ENCODE data around the gene THPO.
A peak's percentile ranks its signal among the peaks of the same experiment; 100 is the strongest.

Gene THPO

GRCh38 chr3:184354754-184355153, 23.3 kb downstream of the THPO start:
- Histone ChIP-seq H2AFZ (ENCODE audit: low read length) (no peak overlapping the region), H2BK120ac (ENCODE audit: low read depth, low read length) (no peak overlapping the region), H4K91ac (ENCODE audit: low read depth, low read length, poor library complexity) (no peak overlapping the region), H3K9me3 (replicated peaks in 1 of 2; ENCODE audit: control insufficient read depth in 2 of 2, insufficient read depth in 1 of 2, low read depth in 1 of 2, low read length in 2 of 2) (no peaks in the 10 kb centered on the region), H4K8ac (ENCODE audit: low read depth, low read length) (no peak overlapping the region), H3K36me3 (replicated peaks in 1 of 2; ENCODE audit: control insufficient read depth in 2 of 2, insufficient read depth in 2 of 2, low read length in 2 of 2) (peaks cover 72 to 88% of the 10 kb centered on the region in 2 donors), H2AK5ac (ENCODE audit: low read depth, low read length) (peak overlapping the region; percentile 11), H3K4me1 (ENCODE audit: control insufficient read depth in 2 of 2, insufficient read depth in 1 of 2, low read depth in 1 of 2, low read length in 2 of 2) (peaks cover 8 to 20% of the 10 kb centered on the region in 2 donors), H3K14ac (ENCODE audit: low read length) (no peak overlapping the region), H3K4me2 (ENCODE audit: insufficient read depth, low read length, poor library complexity, severe bottlenecking) (no peak overlapping the region), H2BK12ac (ENCODE audit: low read length) (no peak overlapping the region), H3K4me3 (ENCODE audit: low read length in 2 of 2) (no peak overlapping the region), H3K4ac (ENCODE audit: low read length) (no peak overlapping the region), H3K79me1 (ENCODE audit: low read depth, low read length) (peaks cover 10% of the 10 kb centered on the region), H3K27me3 (ENCODE audit: control insufficient read depth in 3 of 3, insufficient read depth in 3 of 3, low read depth in 1 of 3, low read length in 3 of 3) (no peaks in the 10 kb centered on the region), H3K18ac (ENCODE audit: low read length) (peak overlapping the region; percentile 81), H2BK5ac (ENCODE audit: low read length) (peak overlapping the region; percentile 16), H3K9ac (ENCODE audit: low read depth, low read length, poor library complexity) (peak overlapping the region; percentile 54), H3K23ac (ENCODE audit: low read depth, low read length, poor library complexity) (no peak overlapping the region), H2BK15ac (ENCODE audit: low read length) (peak overlapping the region; percentile 31), H3K27ac (replicated peaks; ENCODE audit: low read length) (no peak overlapping the region)
- WGBS, 2 donors (ENCODE audit: extremely low coverage in 2 of 2, insufficient read length in 2 of 2, insufficient replicate concordance in 1 of 2) = no CpG with 5 or more reads among the region's 8 CpGs
- no peak for DNase-seq (ENCODE audit: low spot score)

DNA sequence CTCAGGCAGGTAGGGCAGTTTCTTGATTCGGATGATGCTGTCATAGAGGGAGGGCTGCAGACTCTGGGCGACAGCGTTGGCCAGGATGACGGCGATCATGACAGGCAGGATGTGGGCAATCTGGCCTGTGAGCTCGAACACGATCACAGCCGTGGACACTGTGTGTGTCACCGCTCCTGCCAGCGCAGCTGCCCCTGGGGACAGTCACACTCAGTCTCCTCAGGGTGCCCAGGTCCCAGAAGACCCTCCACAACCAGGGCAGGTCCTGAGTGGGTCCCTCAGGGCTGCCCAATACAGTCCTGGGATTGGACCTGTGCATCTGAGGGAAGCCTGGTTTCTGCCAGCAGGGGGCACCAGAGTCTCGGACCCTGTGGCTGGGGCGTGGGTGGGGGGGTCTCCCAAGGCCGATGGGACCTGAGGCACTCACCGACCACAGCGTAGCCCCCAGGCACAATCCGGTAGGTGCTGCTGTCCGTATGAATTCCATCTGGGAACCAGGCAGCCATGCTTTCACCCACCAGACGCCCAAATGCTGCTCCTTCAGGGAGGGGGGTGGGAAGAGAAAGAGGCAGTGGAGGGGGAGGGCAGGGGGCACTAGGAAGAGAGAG, 23.8 kb downstream of the THPO start:
- H3K79me1 ChIP-seq (ENCODE audit: low read depth, low read length) = peaks cover 10% of the 10 kb centered on the region
- no peak for DNase-seq (ENCODE audit: low spot score)
- peak overlapping the region; percentile 89 for H3K23ac ChIP-seq (ENCODE audit: low read depth, low read length, poor library complexity)
- no peak overlapping the region for H3K4ac ChIP-seq (ENCODE audit: low read length)
- peak overlapping the region; percentile 16 for H2BK5ac ChIP-seq (ENCODE audit: low read length)
- H2AFZ ChIP-seq (ENCODE audit: low read length) = no peak overlapping the region
- H3K27ac ChIP-seq (replicated peaks; ENCODE audit: low read length) = no peak overlapping the region
- peaks cover 6 to 15% of the 10 kb centered on the region in 2 donors for H3K4me1 ChIP-seq (ENCODE audit: control insufficient read depth in 2 of 2, insufficient read depth in 1 of 2, low read depth in 1 of 2, low read length in 2 of 2)
- H4K91ac ChIP-seq (ENCODE audit: low read depth, low read length, poor library complexity) = no peak overlapping the region
- H2BK15ac ChIP-seq (ENCODE audit: low read length) = peak overlapping the region; percentile 73
- peak overlapping the region; percentile 86 for H2AK5ac ChIP-seq (ENCODE audit: low read depth, low read length)
- no peaks in the 10 kb centered on the region for H3K27me3 ChIP-seq (ENCODE audit: control insufficient read depth in 3 of 3, insufficient read depth in 3 of 3, low read depth in 1 of 3, low read length in 3 of 3)
- peak overlapping the region; percentile 63 for H3K9ac ChIP-seq (ENCODE audit: low read depth, low read length, poor library complexity)
- H3K18ac ChIP-seq (ENCODE audit: low read length) = peak overlapping the region; percentile 85
- no peak overlapping the region for H3K4me2 ChIP-seq (ENCODE audit: insufficient read depth, low read length, poor library complexity, severe bottlenecking)
- no peak overlapping the region for H3K14ac ChIP-seq (ENCODE audit: low read length)
- H3K4me3 ChIP-seq (ENCODE audit: low read length in 2 of 2) = no peak overlapping the region
- no CpG with 5 or more reads among the region's 18 CpGs for WGBS, 2 donors (ENCODE audit: extremely low coverage in 2 of 2, insufficient read length in 2 of 2, insufficient replicate concordance in 1 of 2)
- no peak overlapping the region for H2BK12ac ChIP-seq (ENCODE audit: low read length)
- H2BK120ac ChIP-seq (ENCODE audit: low read depth, low read length) = no peak overlapping the region
- H4K8ac ChIP-seq (ENCODE audit: low read depth, low read length) = no peak overlapping the region
- H3K36me3 ChIP-seq (replicated peaks in 1 of 2; ENCODE audit: control insufficient read depth in 2 of 2, insufficient read depth in 2 of 2, low read length in 2 of 2) = peaks cover 72 to 92% of the 10 kb centered on the region in 2 donors
- H3K9me3 ChIP-seq (replicated peaks in 1 of 2; ENCODE audit: control insufficient read depth in 2 of 2, insufficient read depth in 1 of 2, low read depth in 1 of 2, low read length in 2 of 2) = no peaks in the 10 kb centered on the region

GRCh38 chr3:184353546-184353941, 24.5 kb downstream of the THPO start:
- no peaks in the 10 kb centered on the region for H3K27me3 ChIP-seq (ENCODE audit: control insufficient read depth in 3 of 3, insufficient read depth in 3 of 3, low read depth in 1 of 3, low read length in 3 of 3)
- no CpG with 5 or more reads among the region's 11 CpGs for WGBS, 2 donors (ENCODE audit: extremely low coverage in 2 of 2, insufficient read length in 2 of 2, insufficient replicate concordance in 1 of 2)
- no peak overlapping the region for H2BK5ac ChIP-seq (ENCODE audit: low read length)
- H2AFZ ChIP-seq (ENCODE audit: low read length) = no peak overlapping the region
- H2BK120ac ChIP-seq (ENCODE audit: low read depth, low read length) = no peak overlapping the region
- no peak overlapping the region for H3K4me2 ChIP-seq (ENCODE audit: insufficient read depth, low read length, poor library complexity, severe bottlenecking)
- no peaks in the 10 kb centered on the region for H3K9me3 ChIP-seq (replicated peaks in 1 of 2; ENCODE audit: control insufficient read depth in 2 of 2, insufficient read depth in 1 of 2, low read depth in 1 of 2, low read length in 2 of 2)
- no peak overlapping the region for H3K4me3 ChIP-seq (ENCODE audit: low read length in 2 of 2)
- H3K14ac ChIP-seq (ENCODE audit: low read length) = no peak overlapping the region
- H3K9ac ChIP-seq (ENCODE audit: low read depth, low read length, poor library complexity) = no peak overlapping the region
- no peak overlapping the region for H4K8ac ChIP-seq (ENCODE audit: low read depth, low read length)
- H2AK5ac ChIP-seq (ENCODE audit: low read depth, low read length) = peak overlapping the region; percentile 86
- peaks cover 5% of the 10 kb centered on the region for H3K79me1 ChIP-seq (ENCODE audit: low read depth, low read length)
- H2BK15ac ChIP-seq (ENCODE audit: low read length) = peak overlapping the region; percentile 73
- no peak overlapping the region for H3K4ac ChIP-seq (ENCODE audit: low read length)
- H3K18ac ChIP-seq (ENCODE audit: low read length) = no peak overlapping the region
- H3K27ac ChIP-seq (replicated peaks; ENCODE audit: low read length) = no peak overlapping the region
- peak overlapping the region; percentile 75 for H3K23ac ChIP-seq (ENCODE audit: low read depth, low read length, poor library complexity)
- peaks cover 69 to 92% of the 10 kb centered on the region in 2 donors for H3K36me3 ChIP-seq (replicated peaks in 1 of 2; ENCODE audit: control insufficient read depth in 2 of 2, insufficient read depth in 2 of 2, low read length in 2 of 2)
- H2BK12ac ChIP-seq (ENCODE audit: low read length) = no peak overlapping the region
- no peak for DNase-seq (ENCODE audit: low spot score)
- H3K4me1 ChIP-seq (ENCODE audit: control insufficient read depth in 2 of 2, insufficient read depth in 1 of 2, low read depth in 1 of 2, low read length in 2 of 2) = peaks cover 6 to 8% of the 10 kb centered on the region in 2 donors
- H4K91ac ChIP-seq (ENCODE audit: low read depth, low read length, poor library complexity) = no peak overlapping the region

- no peak overlapping the region for H2AFZ ChIP-seq (ENCODE audit: low read length)
- no peak overlapping the region for H4K8ac ChIP-seq (ENCODE audit: low read depth, low read length)
- H3K36me3 ChIP-seq (replicated peaks in 1 of 2; ENCODE audit: control insufficient read depth in 2 of 2, insufficient read depth in 2 of 2, low read length in 2 of 2) = peaks cover 63 to 92% of the 10 kb centered on the region in 2 donors
- no peak overlapping the region for H3K4ac ChIP-seq (ENCODE audit: low read length)
- no peak overlapping the region for H3K9ac ChIP-seq (ENCODE audit: low read depth, low read length, poor library complexity)
- peaks cover 4% of the 10 kb centered on the region for H3K79me1 ChIP-seq (ENCODE audit: low read depth, low read length)
- H3K18ac ChIP-seq (ENCODE audit: low read length) = no peak overlapping the region
- no peaks in the 10 kb centered on the region for H3K27me3 ChIP-seq (ENCODE audit: control insufficient read depth in 3 of 3, insufficient read depth in 3 of 3, low read depth in 1 of 3, low read length in 3 of 3)
- H2AK5ac ChIP-seq (ENCODE audit: low read depth, low read length) = no peak overlapping the region
- no peak overlapping the region for H3K4me3 ChIP-seq (ENCODE audit: low read length in 2 of 2)
- no peak overlapping the region for H4K91ac ChIP-seq (ENCODE audit: low read depth, low read length, poor library complexity)
- H3K4me1 ChIP-seq (ENCODE audit: control insufficient read depth in 2 of 2, insufficient read depth in 1 of 2, low read depth in 1 of 2, low read length in 2 of 2) = peaks cover 6 to 7% of the 10 kb centered on the region in 2 donors
- H3K9me3 ChIP-seq (replicated peaks in 1 of 2; ENCODE audit: control insufficient read depth in 2 of 2, insufficient read depth in 1 of 2, low read depth in 1 of 2, low read length in 2 of 2) = no peaks in the 10 kb centered on the region
- H2BK5ac ChIP-seq (ENCODE audit: low read length) = no peak overlapping the region
- no peak overlapping the region for H3K14ac ChIP-seq (ENCODE audit: low read length)
- no peak overlapping the region for H2BK15ac ChIP-seq (ENCODE audit: low read length)
- no peak overlapping the region for H2BK120ac ChIP-seq (ENCODE audit: low read depth, low read length)
- peak overlapping the region; percentile 46 for H2BK12ac ChIP-seq (ENCODE audit: low read length)
- H3K23ac ChIP-seq (ENCODE audit: low read depth, low read length, poor library complexity) = no peak overlapping the region
- WGBS, 2 donors (ENCODE audit: extremely low coverage in 2 of 2, insufficient read length in 2 of 2, insufficient replicate concordance in 1 of 2) = no CpG with 5 or more reads among the region's 11 CpGs
- DNase-seq (ENCODE audit: low spot score) = no peak
- H3K27ac ChIP-seq (replicated peaks; ENCODE audit: low read length) = no peak overlapping the region
- no peak overlapping the region for H3K4me2 ChIP-seq (ENCODE audit: insufficient read depth, low read length, poor library complexity, severe bottlenecking)
Observed at GRCh38 chr3:184352897-184353545, 25.0 kb downstream of the THPO start.

Data from neuronal stem cell (in vitro differentiated cells).